ENCODE data around the gene PSAPL1. TPM values are rescaled to one million over a fixed set of nuclear protein-coding genes. Genes with fewer than 3 reads are reported as not detected.

Gene PSAPL1, protein sequence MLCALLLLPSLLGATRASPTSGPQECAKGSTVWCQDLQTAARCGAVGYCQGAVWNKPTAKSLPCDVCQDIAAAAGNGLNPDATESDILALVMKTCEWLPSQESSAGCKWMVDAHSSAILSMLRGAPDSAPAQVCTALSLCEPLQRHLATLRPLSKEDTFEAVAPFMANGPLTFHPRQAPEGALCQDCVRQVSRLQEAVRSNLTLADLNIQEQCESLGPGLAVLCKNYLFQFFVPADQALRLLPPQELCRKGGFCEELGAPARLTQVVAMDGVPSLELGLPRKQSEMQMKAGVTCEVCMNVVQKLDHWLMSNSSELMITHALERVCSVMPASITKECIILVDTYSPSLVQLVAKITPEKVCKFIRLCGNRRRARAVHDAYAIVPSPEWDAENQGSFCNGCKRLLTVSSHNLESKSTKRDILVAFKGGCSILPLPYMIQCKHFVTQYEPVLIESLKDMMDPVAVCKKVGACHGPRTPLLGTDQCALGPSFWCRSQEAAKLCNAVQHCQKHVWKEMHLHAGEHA
- not detected in 2 replicates for total RNA-seq (2014; rRNA removed; shearing (Covaris generic))

GRCh38 chr4:7434766-7435150, at the start of gene PSAPL1:
Gene PSAPL1, minus strand, starts transcription at chr4:7434930. Its CDS starts 51 bp downstream, at chr4:7434879.

Small RNA genes within 50 kb of the gene (small RNA-seq; reads per million reads assigned to genes)
- not detected for gene MIR4274

Other genes starting within 250 kb of the PSAPL1 start
- gene SORCS2, start 242.4 kb downstream of the PSAPL1 start, total RNA-seq (2014; rRNA removed; shearing (Covaris generic)): 0.49 and 0.77 TPM in 2 replicates